Stimulated activated CD8-positive, alpha-beta memory T cell treated with anti-CD3 and anti-CD28 coated beads, Interleukin-2, amount 100 ng/mL, for 1 hour (primary cell): Measurements from ENCODE around the gene LRRC36.

ENCODE experiments used
- DNase-seq, 2 donors: peaks; one replicate each; pipeline ENCODE4 v3.0.0-alpha.2; 2020; ENCODE audit warnings: low read depth in 2 of 2

Gene LRRC36

GRCh38 chr16:67326472-67327309 is at the start of gene LRRC36, which contains the start of gene KCTD19:
LRRC36 (plus strand) TSS chr16:67326815; CDS start chr16:67326863, 48 bp downstream.
KCTD19 (minus strand) TSS chr16:67326741; CDS start chr16:67326707, 34 bp downstream.
- DNase-seq = peak; percentile 37 to 39

- DNase-seq = no peak
These were observed 49.2 kb upstream of the LRRC36 start for GRCh38 chr16:67277294-67277998.

- DNase-seq = no peak
These were observed 48.4 kb upstream of the LRRC36 start for GRCh38 chr16:67277999-67278772.

- peak; percentile 2 to 14 for DNase-seq
These were observed 47.8 kb upstream of the LRRC36 start for GRCh38 chr16:67278773-67279295.

GRCh38 chr16:67279296-67280089 is 47.1 kb upstream of the LRRC36 start, which contains the start of gene PLEKHG4:
PLEKHG4 (plus strand) TSS chr16:67279532; CDS start chr16:67280045, 513 bp downstream.
- peak; percentile 63 to 70 for DNase-seq

- no peak for DNase-seq
These were observed 46.3 kb upstream of the LRRC36 start for GRCh38 chr16:67280090-67281015.

- no peak for DNase-seq
These were observed 44.8 kb upstream of the LRRC36 start for GRCh38 chr16:67281536-67282446.

GRCh38 chr16:67282447-67282805 is 44.2 kb upstream of the LRRC36 start:
- DNase-seq = no peak

GRCh38 chr16:67283039-67283825 is 43.4 kb upstream of the LRRC36 start:
- DNase-seq = no peak

- DNase-seq = no peak
These were observed 42.6 kb upstream of the LRRC36 start for GRCh38 chr16:67283826-67284555.

GRCh38 chr16:67284699-67285646 is 41.6 kb upstream of the LRRC36 start:
- no peak for DNase-seq

- DNase-seq = no peak
These were observed 40.0 kb upstream of the LRRC36 start for GRCh38 chr16:67286441-67287235.

GRCh38 chr16:67287960-67288359 is 38.7 kb upstream of the LRRC36 start:
- DNase-seq = no peak

GRCh38 chr16:67291461-67291860 is 35.2 kb upstream of the LRRC36 start:
- no peak for DNase-seq

GRCh38 chr16:67294171-67294757 is 32.4 kb upstream of the LRRC36 start:
- no peak for DNase-seq
